ENCODE data around the gene TTC1.
"Not testable (repeated sequence)": the region's sequence is repeated elsewhere in the genome, so short reads cannot be mapped to it uniquely, and the experiment has no call there.

Gene TTC1

DNA sequence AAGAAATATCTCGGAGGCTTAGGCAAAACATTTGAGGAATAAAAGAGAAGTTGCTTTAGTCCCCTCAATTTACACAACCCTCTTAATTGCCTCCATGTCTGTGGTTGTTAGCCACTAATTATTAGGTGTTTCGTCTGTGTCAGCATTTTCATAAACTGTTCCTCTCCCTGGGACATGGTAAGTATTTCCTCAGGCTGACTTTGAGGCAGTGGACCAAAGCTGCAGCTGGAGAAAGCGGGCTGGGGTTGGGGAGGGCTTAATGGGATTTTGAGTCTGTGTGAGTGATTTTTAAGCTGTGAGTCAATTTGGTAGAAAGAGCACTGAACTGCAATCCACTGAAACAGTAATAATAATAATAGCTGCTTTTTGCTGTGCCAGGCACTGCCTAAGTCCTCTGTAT is 13.0 kb upstream of the TTC1 start:
- no peak for DNase-seq (ENCODE audit: low read depth, low spot score)

GRCh38 chr5:160001457-160001856 is 7.5 kb upstream of the TTC1 start:
- no peak for DNase-seq (ENCODE audit: low read depth, low spot score)

DNA sequence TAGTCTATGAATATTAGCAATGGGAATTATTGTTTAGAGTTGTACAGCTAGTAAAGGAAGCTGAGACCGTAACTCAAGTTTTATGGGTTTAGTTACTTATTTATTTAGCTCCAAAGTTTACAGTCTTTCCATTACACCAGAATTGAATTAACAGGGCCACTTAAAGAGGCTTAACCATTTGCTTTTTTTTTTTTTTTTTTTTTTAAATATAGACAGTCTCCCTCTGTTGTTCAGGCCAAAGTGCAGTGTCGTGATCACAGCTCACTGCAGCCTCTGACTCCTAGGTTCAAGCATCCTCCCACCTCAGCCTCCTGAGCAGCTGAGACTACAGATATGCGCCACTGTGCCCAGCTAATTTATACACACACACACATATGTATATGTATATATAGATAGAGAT is 1.4 kb upstream of the TTC1 start:
- no peak for DNase-seq (ENCODE audit: low read depth, low spot score)

GRCh38 chr5:160008529-160008876 is 436 bp upstream of the TTC1 start:
- DNase-seq (ENCODE audit: low read depth, low spot score), result not testable (repeated sequence)

DNA sequence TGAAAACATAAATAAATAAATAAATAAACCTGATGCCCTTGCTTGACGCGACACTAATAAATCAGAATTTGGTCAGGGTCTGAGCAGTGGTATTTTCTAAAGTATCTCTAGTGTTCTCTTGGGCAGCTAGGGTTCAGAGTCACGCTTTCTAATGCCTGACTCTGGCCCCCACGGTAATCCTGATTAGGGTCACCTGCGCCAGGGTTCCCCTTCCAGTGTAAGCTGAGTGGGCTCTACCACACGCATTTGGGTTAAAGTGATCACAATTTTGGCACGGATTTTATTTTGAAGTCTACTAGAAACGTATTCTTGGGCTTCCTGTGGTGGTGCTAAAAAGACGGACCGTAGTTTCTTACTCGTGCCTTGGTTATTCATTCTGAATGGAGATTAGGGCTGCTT is 651 bp downstream of the TTC1 start:
- DNase-seq (ENCODE audit: low read depth, low spot score), result no peak

DNA sequence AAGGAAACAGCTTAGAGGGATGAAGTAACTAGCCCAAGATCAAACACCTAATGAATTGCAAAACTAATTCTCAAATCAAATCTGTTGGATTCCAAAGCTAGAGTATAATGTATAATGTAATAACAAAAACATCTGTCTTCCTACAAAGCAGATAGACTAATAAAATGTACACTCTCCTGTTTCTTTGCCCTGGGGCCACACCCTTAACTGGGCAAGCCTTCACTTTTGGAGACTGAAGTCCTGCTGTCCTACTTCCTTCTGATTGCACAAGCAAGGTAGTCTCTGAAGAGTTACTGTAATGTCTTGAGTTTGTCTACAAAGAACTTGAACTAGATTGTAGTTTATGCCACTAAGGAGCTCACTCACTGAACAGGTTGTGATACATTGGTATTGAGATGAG is 2.5 kb downstream of the TTC1 start:
- DNase-seq (ENCODE audit: low read depth, low spot score), result no peak

GRCh38 chr5:160014197-160014596 is 5.3 kb downstream of the TTC1 start:
- DNase-seq (ENCODE audit: low read depth, low spot score), result not testable (repeated sequence)

DNA sequence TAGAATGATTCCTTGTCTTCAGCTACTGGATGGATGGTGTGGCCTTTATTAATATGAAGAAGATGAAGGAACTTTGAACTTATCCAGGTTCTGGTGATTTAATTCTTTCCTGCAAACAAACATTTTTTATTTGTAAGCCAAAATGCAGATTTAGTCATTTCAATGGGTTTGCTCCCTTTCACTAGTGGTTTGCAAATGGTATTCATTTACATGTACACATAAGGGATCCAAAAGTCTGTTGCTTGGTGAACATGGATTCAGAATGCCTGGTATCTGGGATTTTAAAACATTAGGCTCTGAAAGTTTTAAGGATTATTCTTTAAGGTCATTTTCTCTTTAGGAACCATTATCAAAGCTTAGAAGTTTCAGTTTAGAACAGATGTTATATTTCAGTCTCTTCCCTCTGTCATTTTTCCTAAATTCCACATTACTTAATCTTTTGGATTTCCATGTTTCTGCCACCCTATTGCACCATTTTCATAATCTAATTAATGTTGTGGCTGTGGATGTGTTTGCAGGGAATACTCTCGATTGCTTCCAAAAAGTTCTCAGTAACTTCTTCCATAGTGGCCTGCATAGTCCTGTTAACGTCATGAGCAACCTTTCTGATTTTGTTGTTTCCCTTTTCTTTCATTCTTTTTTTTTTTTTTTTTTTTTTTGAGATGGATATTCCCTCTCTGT is 10.1 kb downstream of the TTC1 start:
- DNase-seq (ENCODE audit: low read depth, low spot score), result no peak

- DNase-seq (ENCODE audit: low read depth, low spot score), result no peak
Measured at GRCh38 chr5:160020266-160020770, 11.4 kb downstream of the TTC1 start.

DNA sequence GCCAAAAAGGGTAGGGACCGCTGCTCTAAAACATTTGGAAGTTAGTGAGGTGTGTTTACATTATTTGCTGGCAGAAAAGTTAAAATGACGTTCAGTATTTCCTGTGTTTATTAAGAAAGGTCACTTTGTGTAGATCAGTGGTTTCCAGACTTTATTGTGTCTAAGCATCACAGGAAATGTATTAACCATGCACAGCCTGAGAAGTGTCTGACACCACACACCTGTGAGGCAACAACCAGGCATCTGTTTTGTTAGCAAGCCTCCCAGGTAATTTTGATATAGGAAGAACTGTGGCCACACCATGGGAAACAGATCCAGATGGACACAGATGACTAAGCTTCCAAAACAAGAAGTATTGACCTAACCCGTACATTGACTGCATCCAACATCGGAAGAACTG is 12.0 kb downstream of the TTC1 start:
- DNase-seq (ENCODE audit: low read depth, low spot score), result no peak

GRCh38 chr5:160021831-160022446 is 13.0 kb downstream of the TTC1 start:
- peak; percentile 44 for DNase-seq (ENCODE audit: low read depth, low spot score)

DNA sequence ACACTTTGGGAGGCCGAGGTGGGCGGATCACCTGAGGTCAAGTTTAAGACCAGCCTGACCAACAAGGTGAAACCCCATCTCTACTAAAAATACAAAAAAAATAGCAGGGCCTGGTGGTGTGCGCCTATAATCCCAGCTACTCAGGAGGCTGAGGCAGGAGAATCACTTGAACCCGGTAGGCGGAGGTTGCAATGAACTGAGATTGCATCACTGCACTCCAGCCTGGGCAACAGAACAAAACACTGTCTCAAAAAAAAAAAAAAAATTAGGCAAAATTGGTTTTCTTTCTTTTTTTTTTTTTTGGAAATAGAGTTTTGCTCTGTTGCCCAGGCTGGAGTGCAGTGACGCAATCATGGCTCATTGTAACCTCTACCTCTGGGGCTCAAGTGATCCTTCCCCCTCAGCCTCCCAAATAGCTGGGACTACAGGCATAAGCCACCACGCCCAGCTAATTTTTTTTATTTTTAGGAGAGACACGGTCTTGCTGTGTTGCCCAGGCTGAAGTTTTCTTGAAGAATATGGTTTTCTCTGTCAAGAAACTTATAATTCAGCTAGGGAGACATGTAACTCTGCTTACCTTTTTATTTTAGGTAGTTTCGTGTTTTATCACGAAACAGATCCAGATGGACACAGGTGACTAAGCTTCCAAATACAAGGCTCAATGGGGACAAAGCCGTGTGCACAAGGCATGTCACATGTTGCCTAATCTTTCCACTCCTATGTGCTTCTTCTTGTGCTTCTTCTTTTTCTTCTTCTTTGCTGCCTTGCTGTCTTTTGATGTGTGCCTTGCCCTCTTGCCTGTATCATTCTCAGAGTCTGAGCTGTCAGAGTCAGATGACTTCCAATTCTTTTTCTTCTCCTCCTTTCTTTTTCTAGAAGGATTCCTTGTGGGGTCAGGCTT is 14.3 kb downstream of the TTC1 start:
- DNase-seq (ENCODE audit: low read depth, low spot score), result no peak

DNA sequence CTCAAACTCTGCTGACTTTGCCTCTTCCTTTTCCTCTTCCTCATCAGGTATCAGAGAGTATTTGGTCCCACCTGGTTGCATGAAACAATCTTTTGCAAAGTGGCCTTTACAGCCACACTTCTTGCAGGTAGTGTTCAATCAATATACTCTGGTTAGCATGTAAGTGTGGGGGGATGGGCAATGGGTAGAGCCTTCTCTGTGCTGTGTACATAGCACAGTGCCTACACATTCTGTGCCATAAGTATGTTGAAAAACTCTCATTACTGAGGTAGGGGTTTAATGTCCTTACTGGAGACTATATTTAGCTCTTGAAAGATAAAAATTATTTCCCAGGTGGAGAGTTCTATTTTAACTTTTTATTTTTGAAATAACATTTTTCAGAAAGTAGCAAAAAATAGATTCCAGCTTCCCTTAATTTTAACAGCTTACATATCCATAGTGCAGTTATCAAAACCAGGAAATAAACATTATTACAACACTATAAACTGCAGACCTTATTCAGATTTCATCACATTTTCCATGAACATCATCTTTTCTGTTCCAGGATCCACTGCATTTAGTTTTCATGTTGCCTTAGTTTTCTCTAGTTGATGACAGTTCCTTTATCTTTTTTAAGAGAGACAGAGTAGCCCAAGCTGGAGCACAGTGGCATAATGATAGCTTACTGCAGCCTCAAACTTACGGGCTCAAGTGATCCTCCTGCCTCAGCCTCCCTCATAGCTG is 15.1 kb downstream of the TTC1 start:
- DNase-seq (ENCODE audit: low read depth, low spot score), result no peak

DNA sequence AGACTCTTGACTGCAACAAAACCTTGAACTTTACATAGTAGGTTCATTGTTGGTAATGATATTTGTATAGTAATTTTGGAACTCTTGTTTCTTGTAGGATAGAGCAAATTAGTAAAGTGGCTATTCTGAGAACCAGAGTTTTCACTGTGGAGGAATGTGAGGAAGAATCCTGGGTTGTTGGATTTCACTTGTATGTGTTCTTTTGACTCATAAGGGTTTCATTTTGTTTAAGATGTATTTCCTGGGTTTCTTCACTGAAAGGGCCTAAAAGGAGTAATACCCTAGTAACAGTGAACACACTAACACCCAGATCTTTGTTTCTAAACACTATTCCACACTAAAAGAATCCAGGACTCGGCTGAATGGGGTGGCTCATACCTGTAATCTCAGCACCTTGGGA is 20.1 kb downstream of the TTC1 start:
- DNase-seq (ENCODE audit: low read depth, low spot score), result no peak

- no peak for DNase-seq (ENCODE audit: low read depth, low spot score)
Measured at GRCh38 chr5:160029540-160030139, 20.7 kb downstream of the TTC1 start.

DNA sequence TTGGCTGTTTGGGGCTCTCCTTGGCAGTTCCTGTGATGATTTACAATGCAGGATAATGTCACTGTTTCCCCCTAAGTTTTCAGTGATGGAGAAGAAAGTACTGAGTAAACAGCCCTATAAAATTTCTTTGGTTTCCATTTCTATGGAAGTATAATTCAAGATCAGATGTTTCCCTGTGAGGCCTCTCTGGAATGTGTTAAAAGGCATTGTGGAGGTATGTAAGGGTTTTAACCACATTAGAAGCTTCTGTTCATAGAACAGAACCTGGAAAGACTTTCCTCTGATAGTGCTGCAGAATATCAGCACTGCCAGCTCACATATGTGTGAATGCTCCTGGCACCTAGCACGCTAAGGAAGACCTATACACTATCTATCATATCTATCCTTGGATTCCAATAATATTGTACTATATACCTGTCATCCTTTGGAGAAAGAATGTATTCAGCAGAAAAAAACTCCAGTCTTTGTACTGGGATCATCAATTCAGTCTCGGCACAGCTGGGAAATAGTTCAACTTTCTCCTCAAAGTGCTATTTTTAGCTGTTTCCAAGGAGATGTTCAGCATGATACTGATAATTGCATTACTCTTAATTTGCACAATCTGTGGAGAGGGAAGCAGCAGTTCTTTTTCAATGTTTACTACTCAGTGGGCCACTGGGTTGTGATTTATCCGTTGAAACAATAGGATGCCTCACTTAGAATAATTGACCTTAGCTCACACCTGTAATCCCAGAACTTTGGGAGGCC is 21.9 kb downstream of the TTC1 start:
- no peak for DNase-seq (ENCODE audit: low read depth, low spot score)

- no peak for DNase-seq (ENCODE audit: low read depth, low spot score)
Measured at GRCh38 chr5:160033546-160034252, 24.8 kb downstream of the TTC1 start.

GRCh38 chr5:160036243-160036642 is 27.3 kb downstream of the TTC1 start:
- DNase-seq (ENCODE audit: low read depth, low spot score), result no peak

DNA sequence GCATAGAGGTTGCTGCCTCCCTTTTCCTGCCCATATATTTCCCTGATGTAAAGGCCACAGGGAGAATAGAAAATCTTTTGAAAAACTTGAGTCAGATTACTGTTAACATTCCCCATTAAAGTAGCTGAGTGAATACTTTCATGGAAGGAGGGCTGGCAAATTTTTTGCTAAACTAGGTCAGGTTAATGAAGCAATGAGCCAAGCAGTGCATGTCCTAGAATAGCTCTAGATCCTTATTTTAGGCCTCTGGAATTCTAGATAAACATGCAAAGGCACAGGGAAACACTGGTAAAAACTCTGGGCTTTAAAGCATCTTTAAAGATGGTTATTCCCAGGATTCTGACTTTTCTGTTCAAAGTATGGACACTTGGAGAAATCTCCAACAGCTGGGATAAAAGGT is 27.9 kb downstream of the TTC1 start:
- no peak for DNase-seq (ENCODE audit: low read depth, low spot score)

- DNase-seq (ENCODE audit: low read depth, low spot score), result no peak
Measured at GRCh38 chr5:160039810-160040470, 31.0 kb downstream of the TTC1 start.

All from smooth muscle cell of the brain vasculature (primary cell).